HG02798 (cell line): ENCODE results near the gene PCDHGB3.
A peak's percentile ranks its signal among the peaks of the same experiment; 100 is the strongest.
"Not testable (repeated sequence)": the region's sequence is repeated elsewhere in the genome, so short reads cannot be mapped to it uniquely, and the experiment has no call there.

Experiments used
- ATAC-seq: cut with Tn5 transposase; IDR thresholded peaks from one replicate; pipeline ENCODE4 v1.9.1; 2021; ENCODE audit warnings: mild to moderate bottlenecking; ENCODE audit not compliant: unreplicated experiment, poor library complexity

The PCDHGB3 gene

DNA sequence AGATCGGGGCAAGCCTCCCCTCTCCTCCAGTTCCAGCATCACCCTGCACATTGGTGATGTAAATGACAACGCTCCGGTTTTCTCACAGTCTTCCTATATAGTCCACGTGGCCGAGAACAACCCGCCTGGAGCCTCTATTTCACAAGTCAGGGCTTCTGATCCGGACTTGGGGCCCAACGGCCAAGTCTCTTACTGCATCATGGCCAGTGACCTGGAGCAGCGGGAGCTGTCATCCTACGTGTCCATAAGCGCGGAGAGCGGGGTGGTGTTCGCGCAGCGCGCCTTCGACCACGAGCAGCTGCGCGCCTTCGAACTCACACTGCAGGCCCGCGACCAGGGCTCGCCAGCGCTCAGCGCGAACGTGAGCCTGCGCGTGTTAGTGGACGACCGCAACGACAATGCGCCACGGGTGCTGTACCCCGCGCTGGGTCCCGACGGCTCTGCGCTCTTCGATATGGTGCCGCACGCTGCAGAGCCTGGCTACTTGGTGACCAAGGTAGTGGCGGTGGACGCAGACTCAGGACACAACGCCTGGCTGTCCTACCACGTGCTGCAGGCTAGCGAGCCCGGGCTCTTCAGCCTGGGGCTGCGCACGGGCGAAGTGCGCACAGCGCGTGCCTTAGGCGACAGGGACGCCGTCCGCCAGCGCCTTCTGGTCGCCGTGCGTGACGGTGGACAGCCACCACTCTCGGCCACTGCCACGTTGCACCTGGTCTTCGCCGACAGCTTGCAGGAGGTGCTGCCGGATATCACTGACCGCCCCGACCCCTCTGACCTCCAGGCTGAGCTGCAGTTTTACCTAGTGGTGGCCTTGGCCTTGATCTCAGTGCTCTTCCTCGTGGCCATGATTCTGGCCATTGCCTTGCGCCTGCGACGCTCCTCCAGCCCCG lies 19.4 kb downstream of the PCDHGB3 start:
- ATAC-seq, result no peak

DNA sequence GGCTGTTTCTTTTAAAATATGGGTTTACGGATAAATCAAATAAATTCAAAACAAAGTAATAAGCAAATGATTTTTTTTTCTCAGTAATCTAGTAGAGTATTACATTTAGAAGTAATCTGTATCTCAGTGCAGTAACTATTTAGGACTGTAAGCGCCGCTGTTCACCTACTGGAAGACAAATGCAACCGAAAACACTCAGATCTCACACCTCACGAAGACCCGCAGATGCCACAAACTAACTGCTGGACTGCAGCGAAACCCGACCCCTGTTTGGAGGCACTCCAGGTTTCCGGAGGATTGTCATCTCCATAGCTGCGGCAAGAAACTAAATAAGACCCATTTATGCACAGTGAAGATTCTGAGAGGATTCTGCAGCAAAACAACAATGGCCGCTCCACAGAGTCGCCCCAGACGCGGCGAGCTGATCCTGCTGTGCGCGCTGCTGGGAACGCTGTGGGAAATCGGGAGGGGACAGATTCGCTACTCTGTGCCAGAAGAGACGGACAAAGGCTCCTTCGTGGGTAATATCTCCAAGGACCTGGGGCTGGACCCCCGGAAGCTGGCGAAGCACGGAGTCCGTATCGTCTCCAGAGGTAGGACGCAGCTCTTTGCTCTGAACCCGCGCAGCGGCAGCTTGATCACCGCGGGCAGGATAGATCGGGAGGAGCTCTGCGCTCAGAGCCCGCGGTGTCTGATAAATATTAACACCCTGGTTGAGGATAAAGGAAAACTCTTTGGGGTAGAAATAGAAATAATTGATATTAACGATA lies 22.6 kb downstream of the PCDHGB3 start, which contains the start of gene PCDHGA8:
TSS of gene PCDHGA8 (plus strand) at position 205 of the 770 bp plus-strand sequence. CDS start at position 386, 181 bp downstream.
- no peak for ATAC-seq

DNA sequence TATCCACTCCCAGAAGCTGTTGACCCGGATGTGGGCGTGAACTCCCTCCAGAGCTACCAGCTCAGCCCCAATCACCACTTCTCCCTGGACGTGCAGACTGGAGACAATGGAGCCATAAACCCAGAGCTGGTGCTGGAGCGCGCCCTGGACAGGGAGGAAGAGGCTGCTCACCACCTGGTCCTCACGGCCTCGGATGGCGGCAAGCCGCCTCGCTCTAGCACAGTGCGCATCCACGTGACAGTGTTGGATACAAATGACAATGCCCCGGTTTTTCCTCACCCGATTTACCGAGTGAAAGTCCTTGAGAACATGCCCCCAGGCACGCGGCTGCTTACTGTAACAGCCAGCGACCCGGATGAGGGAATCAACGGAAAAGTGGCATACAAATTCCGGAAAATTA lies 23.2 kb downstream of the PCDHGB3 start:
- ATAC-seq, result no peak

DNA sequence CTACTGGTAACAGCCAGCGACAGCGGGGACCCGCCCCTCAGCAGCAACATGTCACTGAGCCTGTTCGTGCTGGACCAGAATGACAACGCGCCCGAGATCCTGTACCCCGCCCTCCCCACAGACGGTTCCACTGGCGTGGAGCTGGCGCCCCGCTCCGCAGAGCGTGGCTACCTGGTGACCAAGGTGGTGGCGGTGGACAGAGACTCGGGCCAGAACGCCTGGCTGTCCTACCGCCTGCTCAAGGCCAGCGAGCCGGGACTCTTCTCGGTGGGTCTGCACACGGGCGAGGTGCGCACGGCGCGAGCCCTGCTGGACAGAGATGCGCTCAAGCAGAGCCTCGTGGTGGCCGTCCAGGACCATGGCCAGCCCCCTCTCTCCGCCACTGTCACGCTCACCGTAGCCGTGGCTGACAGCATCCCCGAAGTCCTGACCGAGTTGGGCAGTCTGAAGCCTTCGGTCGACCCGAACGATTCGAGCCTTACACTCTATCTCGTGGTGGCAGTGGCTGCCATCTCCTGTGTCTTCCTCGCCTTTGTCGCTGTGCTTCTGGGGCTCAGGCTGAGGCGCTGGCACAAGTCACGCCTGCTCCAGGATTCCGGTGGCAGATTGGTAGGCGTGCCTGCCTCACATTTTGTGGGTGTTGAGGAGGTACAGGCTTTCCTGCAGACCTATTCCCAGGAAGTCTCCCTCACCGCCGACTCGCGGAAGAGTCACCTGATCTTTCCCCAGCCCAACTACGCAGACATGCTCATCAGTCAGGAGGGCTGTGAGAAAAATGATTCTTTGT lies 24.6 kb downstream of the PCDHGB3 start:
- ATAC-seq, result not testable (repeated sequence)

DNA sequence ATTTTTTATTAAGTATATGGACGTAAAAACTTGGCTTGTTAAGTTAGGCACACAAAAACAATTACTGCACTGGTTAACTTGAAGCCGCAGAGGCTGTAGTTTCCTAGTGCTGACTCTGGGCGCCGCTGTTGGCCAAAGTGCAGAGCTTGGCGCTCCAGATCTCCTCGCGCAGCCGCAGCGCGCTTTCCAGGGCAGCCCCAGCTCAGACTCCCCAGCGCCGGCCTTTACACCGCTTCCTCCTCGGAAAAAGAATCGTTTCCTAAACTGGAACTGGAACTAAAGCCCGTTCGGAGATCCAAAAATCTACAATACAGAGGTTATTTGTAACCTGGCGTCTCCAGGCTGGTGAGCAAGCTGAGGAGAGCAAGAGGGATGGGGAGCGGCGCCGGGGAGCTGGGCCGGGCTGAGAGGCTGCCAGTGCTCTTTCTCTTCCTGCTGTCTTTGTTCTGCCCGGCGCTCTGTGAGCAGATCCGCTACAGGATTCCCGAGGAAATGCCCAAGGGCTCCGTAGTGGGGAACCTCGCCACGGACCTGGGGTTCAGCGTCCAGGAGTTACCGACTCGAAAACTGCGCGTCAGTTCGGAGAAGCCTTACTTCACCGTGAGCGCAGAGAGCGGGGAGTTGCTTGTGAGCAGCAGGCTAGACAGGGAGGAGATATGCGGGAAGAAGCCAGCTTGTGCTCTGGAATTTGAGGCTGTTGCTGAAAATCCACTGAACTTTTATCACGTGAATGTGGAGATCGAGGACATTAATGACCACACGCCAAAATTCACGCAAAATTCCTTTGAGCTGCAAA lies 27.9 kb downstream of the PCDHGB3 start, which contains the start of gene PCDHGB5:
TSS of gene PCDHGB5 (plus strand) at position 192 of the 796 bp plus-strand sequence. CDS start at position 373, 181 bp downstream.
- peak; percentile 96 for ATAC-seq

DNA sequence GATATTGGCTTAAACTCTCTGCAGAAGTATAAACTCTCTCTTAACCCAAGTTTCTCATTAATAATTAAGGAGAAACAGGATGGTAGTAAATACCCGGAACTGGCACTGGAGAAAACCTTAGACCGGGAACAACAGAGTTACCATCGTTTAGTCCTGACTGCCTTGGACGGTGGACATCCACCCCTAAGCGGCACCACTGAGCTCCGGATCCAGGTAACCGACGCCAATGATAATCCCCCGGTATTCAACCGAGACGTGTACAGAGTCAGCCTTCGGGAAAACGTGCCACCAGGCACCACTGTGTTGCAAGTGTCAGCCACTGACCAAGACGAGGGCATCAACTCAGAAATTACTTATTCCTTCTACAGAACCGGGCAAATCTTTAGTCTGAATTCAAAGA lies 28.6 kb downstream of the PCDHGB3 start:
- ATAC-seq, result no peak

DNA sequence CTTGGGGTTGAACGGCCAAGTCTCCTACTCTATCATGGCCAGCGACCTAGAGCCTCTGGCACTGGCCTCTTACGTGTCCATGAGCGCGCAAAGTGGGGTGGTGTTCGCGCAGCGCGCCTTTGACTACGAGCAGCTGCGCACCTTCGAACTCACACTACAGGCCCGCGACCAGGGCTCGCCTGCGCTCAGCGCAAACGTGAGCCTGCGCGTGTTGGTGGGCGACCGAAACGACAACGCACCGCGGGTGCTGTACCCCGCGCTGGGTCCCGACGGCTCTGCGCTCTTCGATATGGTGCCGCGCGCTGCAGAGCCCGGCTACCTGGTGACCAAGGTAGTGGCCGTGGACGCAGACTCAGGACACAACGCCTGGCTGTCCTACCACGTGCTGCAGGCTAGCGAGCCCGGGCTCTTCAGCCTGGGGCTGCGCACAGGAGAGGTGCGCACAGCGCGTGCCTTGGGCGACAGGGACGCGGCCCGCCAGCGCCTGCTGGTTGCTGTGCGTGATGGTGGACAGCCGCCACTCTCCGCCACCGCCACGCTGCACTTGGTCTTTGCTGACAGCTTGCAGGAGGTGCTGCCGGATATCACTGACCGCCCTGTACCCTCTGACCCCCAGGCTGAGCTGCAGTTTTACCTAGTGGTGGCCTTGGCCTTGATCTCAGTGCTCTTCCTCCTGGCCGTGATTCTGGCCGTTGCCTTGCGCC lies 29.7 kb downstream of the PCDHGB3 start:
- ATAC-seq, result no peak

DNA sequence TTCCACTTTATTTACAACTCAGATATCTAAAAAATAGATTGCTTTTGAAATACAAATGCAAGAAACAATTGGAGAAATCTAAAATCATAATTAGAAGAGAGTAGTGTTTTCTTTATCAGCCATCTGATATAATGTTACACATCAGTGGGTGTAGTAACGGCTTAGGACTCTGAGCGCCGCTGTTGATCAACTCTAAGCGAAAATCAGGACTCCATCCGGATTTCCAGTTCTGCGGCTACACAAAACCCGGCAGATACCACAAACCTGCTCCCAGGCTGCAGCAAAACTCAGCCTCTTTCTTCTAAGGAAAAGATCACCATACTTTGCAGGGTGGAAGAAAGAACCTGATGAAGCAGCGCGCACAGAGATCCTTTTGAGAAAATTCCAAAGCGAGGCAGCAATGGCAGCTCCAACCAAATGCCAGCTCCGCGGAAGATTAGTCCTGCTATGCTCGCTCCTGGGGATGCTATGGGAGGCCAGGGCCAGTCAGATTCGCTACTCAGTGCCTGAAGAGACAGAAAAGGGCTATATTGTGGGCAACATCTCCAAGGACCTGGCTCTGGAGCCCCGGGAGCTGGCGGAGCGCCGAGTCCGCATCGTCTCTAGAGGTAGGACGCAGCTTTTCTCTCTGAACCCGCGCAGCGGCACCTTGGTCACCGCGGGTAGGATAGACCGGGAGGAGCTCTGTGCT lies 32.7 kb downstream of the PCDHGB3 start, which contains the start of gene PCDHGA9:
TSS of gene PCDHGA9 (plus strand) at position 226 of the 691 bp plus-strand sequence. CDS start at position 401, 175 bp downstream.
- no peak for ATAC-seq

DNA sequence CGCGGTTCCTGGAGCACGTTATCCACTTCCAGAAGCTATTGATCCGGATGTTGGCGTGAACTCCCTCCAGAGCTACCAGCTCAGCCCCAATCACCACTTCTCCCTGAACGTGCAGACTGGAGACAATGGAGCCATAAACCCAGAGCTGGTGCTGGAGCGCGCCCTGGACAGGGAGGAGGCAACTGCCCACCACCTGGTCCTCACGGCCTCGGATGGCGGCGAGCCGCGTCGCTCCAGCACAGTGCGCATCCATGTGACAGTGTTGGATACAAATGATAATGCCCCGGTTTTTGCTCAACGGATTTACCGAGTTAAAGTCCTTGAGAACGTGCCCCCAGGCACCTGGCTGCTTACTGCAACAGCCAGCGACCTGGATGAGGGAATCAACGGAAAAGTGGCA lies 33.3 kb downstream of the PCDHGB3 start:
- ATAC-seq, result no peak

DNA sequence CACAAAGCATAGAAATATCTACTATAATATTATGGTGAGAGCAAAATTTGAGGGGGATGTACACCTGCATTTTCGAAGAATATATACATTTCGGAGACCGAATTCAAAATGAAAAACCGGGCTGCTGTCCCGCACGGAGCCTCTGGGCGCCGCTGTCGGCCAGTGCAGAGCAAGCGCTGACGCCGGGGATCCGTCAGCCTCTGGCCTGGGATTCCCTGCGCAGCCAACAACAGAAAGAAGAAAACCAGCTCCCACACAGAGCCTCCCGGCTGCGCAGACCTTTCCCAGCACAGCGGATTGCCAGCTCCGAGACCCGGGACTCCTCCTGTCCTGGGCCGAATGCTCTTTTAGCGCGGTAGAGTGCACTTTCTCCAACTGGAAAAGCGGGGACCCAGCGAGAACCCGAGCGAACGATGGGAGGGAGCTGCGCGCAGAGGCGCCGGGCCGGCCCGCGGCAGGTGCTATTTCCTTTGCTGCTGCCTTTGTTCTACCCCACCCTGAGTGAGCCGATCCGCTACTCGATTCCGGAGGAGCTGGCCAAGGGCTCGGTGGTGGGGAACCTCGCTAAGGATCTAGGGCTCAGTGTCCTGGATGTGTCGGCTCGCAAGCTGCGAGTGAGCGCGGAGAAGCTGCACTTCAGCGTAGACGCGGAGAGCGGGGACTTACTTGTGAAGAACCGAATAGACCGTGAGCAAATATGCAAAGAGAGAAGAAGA lies 37.9 kb downstream of the PCDHGB3 start, which contains the start of gene PCDHGB6:
TSS of gene PCDHGB6 (plus strand) at position 232 of the 716 bp plus-strand sequence. CDS start at position 414, 182 bp downstream.
- not testable (repeated sequence) for ATAC-seq

DNA sequence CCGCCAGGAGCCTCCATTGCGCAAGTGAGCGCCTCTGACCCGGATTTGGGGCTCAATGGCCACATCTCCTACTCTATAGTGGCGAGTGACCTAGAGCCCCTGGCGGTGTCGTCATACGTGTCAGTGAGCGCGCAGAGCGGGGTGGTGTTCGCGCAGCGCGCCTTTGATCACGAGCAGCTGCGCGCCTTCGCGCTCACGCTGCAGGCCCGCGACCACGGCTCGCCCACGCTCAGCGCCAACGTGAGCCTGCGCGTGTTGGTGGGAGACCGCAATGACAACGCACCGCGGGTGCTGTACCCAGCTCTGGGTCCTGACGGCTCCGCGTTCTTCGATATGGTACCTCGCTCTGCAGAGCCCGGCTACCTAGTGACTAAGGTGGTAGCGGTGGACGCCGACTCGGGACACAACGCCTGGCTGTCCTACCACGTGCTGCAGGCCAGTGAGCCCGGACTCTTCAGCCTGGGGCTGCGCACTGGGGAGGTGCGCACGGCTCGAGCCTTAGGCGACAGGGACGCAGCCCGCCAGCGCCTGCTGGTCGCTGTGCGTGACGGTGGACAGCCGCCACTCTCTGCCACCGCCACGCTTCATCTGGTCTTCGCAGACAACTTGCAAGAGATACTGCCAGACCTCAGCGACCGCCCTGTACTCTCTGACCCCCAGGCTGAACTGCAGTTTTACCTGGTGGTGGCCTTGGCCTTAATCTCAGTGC lies 39.7 kb downstream of the PCDHGB3 start:
- ATAC-seq, result no peak

DNA sequence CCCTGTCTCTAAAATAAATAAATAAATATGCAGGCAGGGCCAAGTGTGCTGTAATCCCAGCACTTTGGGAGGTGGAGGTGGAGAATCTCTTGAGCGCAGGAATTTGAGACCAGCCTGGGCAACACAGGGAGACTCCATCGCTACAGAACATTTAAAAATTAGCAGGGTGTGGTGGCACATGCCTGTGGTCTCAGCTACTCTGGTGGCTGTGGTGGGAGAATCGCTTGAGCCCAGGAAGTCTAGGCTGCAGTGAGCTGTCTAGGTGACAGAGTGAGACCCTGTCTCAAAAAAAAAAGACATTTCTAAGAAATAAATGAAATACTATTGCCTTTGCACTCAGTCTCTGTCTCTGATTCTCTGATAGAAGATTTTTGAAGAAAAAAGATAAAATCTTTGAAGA lies 41.5 kb downstream of the PCDHGB3 start:
- no peak for ATAC-seq

DNA sequence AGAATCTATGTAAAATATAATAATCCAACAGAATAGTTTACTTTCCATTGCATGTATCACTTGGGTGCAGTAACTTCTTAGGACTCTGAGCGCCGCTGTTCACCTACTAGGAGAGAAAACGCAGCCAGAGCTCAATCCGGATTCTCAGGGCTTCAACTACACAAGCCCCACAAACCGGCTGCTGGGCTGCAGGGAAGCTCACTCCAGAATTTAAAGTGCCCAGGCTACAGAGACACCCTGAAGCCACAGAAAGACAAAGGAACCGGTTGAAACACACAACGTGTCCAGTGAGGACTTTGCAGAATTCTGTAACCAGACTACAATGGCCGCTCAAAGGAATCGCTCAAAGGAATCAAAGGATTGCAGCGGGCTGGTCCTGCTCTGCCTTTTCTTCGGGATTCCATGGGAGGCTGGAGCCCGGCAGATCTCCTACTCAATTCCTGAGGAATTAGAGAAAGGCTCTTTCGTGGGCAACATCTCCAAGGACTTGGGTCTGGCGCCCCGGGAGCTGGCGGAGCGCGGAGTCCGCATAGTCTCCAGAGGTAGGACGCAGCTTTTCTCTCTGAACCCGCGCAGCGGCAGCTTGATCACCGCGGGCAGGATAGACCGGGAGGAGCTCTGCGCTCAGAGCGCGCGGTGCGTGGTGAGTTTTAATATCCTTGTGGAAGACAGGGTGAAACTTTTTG lies 43.0 kb downstream of the PCDHGB3 start, which contains the start of gene PCDHGA10:
TSS of gene PCDHGA10 (plus strand) at position 134 of the 686 bp plus-strand sequence. CDS start at position 323, 189 bp downstream.
- peak; percentile 69 for ATAC-seq

DNA sequence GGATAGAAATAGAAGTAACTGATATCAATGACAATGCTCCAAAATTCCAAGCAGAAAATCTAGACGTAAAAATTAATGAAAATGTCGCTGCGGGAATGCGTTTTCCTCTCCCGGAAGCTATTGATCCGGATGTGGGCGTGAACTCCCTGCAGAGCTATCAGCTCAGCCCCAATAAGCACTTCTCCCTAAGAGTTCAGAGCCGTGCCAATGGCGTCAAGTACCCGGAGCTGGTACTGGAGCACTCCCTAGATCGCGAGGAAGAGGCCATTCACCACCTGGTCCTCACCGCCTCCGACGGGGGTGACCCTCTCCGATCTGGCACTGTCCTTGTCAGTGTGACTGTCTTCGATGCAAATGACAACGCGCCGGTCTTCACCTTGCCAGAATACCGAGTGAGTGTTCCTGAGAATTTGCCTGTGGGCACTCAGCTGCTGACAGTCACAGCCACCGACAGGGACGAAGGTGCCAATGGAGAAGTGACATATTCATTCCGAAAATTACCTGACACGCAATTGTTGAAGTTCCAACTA lies 43.6 kb downstream of the PCDHGB3 start:
- ATAC-seq, result no peak

DNA sequence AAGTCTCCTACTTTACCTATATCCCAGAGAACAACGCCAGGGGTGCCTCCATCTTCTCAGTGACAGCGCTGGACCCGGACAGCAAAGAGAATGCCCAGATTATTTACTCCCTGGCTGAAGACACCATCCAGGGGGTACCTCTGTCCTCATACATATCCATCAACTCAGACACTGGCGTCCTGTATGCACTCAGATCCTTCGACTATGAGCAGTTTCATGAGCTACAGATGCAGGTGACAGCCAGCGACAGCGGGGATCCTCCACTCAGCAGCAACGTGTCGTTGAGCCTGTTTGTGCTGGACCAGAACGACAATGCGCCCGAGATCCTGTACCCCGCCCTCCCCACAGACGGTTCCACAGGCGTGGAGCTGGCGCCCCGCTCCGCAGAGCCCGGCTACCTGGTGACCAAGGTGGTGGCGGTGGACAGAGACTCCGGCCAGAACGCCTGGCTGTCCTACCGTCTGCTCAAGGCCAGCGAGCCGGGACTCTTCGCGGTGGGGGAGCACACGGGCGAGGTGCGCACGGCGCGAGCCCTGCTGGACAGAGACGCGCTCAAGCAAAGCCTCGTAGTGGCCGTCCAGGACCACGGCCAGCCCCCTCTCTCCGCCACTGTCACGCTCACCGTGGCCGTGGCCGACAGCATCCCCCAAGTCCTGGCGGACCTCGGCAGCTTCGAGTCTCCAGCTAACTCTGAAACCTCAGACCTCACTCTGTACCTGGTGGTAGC lies 44.7 kb downstream of the PCDHGB3 start:
- not testable (repeated sequence) for ATAC-seq
